HL-60 (cell line): Measurements from ENCODE around the gene UBE2V1.

Experiments used
- DNase-seq, 2 experiments: peaks; one replicate each; pipeline ENCODE4 v3.0.0-alpha.2; 2010 to 2020; ENCODE audit warnings: low read depth in 1 of 2, low spot score in 1 of 2
- H3K27ac ChIP-seq: fragments of 250-450 bp; sonication (Bioruptor Pico); replicated peaks from 2 replicates; pipeline ENCODE4 v1.5.1; 2020; ENCODE audit warnings: mild to moderate bottlenecking, moderate library complexity
- H3K27me3 ChIP-seq: fragments of 250-450 bp; sonication (Bioruptor Pico); 2 replicates; pipeline ENCODE4 v1.5.1; 2021; ENCODE audit warnings: mild to moderate bottlenecking, moderate library complexity; ENCODE audit not compliant: insufficient read depth, poor library complexity, severe bottlenecking
- H3K4me3 ChIP-seq: replicated peaks from 2 replicates; pipeline ENCODE4 v1.5.1; 2011; ENCODE audit warnings: mild to moderate bottlenecking, control low read depth, low read length; ENCODE audit not compliant: insufficient read depth
- GABPA ChIP-seq: IDR thresholded peaks from 2 replicates; pipeline ENCODE4 v1.6.1; 2012; ENCODE audit warnings: low read depth
- POLR2AphosphoS5 ChIP-seq: IDR thresholded peaks from 2 replicates; pipeline ENCODE4 v1.6.1; 2012; ENCODE audit warnings: low read depth
- SPI1 ChIP-seq: IDR thresholded peaks from 2 replicates; pipeline ENCODE4 v1.6.1; 2012; ENCODE audit warnings: low read depth, mild to moderate bottlenecking, borderline replicate concordance
- TF ChIP-seq, protein P1 (sequence below): IDR thresholded peaks from one replicate; pipeline ENCODE4 v1.5.1; 2011; ENCODE audit warnings: low read length, control low read depth, inconsistent platforms; ENCODE audit not compliant: insufficient read depth
- TF ChIP-seq, protein P2 (sequence below): IDR thresholded peaks from 2 replicates; pipeline ENCODE4 v1.6.1; 2012; ENCODE audit warnings: low read depth; ENCODE audit not compliant: insufficient replicate concordance

Gene UBE2V1

DNA sequence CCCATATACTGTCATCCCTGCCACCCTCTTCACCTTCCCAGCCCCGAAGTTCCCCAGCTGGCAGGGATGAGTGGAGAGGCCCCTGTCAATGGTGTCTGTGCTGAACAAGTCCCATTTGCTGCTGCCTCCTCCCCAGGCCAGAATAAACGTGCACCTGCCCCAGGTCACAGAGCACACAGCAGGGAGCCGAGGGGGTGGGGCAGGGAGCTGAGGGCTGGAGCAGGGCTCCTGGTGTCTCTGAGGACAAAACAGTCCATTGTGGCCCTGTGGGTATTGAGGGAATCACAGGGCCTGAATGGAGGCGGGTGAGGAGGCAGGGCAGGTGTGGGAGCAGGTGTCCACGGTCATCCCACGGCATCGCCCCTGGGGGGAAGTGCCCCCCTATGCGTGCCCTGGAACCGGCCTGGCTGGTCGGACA lies 74.4 kb downstream of the UBE2V1 start:
- DNase-seq, result no peak
- Histone ChIP-seq H3K4me3 (no peak overlapping the region), H3K27me3 (no peaks in the 10 kb centered on the region), H3K27ac (no peak overlapping the region)
- TF ChIP-seq POLR2AphosphoS5 (no peak), SPI1 (no peak), GABPA (no peak)
- TF ChIP-seq, protein P1, sequence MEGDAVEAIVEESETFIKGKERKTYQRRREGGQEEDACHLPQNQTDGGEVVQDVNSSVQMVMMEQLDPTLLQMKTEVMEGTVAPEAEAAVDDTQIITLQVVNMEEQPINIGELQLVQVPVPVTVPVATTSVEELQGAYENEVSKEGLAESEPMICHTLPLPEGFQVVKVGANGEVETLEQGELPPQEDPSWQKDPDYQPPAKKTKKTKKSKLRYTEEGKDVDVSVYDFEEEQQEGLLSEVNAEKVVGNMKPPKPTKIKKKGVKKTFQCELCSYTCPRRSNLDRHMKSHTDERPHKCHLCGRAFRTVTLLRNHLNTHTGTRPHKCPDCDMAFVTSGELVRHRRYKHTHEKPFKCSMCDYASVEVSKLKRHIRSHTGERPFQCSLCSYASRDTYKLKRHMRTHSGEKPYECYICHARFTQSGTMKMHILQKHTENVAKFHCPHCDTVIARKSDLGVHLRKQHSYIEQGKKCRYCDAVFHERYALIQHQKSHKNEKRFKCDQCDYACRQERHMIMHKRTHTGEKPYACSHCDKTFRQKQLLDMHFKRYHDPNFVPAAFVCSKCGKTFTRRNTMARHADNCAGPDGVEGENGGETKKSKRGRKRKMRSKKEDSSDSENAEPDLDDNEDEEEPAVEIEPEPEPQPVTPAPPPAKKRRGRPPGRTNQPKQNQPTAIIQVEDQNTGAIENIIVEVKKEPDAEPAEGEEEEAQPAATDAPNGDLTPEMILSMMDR, result no peak
- TF ChIP-seq, protein P2, sequence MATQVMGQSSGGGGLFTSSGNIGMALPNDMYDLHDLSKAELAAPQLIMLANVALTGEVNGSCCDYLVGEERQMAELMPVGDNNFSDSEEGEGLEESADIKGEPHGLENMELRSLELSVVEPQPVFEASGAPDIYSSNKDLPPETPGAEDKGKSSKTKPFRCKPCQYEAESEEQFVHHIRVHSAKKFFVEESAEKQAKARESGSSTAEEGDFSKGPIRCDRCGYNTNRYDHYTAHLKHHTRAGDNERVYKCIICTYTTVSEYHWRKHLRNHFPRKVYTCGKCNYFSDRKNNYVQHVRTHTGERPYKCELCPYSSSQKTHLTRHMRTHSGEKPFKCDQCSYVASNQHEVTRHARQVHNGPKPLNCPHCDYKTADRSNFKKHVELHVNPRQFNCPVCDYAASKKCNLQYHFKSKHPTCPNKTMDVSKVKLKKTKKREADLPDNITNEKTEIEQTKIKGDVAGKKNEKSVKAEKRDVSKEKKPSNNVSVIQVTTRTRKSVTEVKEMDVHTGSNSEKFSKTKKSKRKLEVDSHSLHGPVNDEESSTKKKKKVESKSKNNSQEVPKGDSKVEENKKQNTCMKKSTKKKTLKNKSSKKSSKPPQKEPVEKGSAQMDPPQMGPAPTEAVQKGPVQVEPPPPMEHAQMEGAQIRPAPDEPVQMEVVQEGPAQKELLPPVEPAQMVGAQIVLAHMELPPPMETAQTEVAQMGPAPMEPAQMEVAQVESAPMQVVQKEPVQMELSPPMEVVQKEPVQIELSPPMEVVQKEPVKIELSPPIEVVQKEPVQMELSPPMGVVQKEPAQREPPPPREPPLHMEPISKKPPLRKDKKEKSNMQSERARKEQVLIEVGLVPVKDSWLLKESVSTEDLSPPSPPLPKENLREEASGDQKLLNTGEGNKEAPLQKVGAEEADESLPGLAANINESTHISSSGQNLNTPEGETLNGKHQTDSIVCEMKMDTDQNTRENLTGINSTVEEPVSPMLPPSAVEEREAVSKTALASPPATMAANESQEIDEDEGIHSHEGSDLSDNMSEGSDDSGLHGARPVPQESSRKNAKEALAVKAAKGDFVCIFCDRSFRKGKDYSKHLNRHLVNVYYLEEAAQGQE, result no peak

DNA sequence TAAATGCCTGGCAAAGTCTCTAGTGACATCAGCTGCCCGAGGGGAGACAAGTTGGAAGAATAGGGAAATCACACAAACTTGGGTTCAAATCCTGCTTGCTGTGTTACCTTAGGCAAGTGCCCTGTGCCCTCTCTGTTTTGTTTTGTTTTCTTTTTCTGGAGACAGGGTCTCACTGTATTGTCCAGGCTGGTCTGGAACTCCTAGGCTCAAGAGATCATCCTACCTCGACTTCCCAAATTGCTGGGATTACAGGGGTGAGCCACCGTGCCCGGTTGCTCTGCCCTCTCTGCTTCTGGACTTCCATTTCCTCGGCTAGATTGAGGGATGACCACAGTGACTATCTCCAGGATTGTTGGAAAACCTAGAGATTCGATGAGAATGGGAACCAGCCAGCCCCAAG lies 74.8 kb downstream of the UBE2V1 start:
- no peak for DNase-seq
- Histone ChIP-seq H3K4me3 (no peak overlapping the region), H3K27ac (no peak overlapping the region), H3K27me3 (no peaks in the 10 kb centered on the region)
- TF ChIP-seq, protein P2, result no peak
- TF ChIP-seq, protein P1, result no peak
- no peak for TF ChIP-seq GABPA
- TF ChIP-seq SPI1, result no peak
- no peak for TF ChIP-seq POLR2AphosphoS5

DNA sequence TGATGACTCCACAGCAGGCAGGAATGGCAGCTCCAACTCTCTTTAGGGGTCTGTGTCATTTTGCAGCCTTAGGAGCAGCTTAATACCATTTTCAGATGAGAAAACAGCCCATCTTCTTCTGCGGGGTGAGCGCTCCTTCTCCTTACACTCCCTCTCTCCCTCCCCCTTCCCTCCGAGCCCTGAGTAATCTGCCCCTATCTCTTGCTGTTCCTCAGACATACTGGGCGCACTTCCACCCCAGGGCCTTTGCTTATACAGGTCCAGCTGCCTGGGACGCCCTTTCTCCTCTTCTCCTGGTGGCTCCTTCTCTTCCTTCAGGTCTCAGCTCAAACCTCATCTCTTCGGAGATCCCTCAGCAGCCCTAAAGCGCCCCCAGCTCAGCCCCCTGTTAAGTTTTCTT lies 75.4 kb downstream of the UBE2V1 start:
- TF ChIP-seq GABPA (no peak), POLR2AphosphoS5 (no peak), SPI1 (no peak)
- TF ChIP-seq, protein P1, result no peak
- TF ChIP-seq, protein P2, result no peak
- DNase-seq, result no peak
- Histone ChIP-seq H3K27me3 (no peaks in the 10 kb centered on the region), H3K4me3 (no peak overlapping the region), H3K27ac (no peak overlapping the region)
